ENCODE results near the gene MARCKS.
"Not testable (repeated sequence)": the region's sequence is repeated elsewhere in the genome, so short reads cannot be mapped to it uniquely, and the experiment has no call there.

Gene MARCKS

DNA sequence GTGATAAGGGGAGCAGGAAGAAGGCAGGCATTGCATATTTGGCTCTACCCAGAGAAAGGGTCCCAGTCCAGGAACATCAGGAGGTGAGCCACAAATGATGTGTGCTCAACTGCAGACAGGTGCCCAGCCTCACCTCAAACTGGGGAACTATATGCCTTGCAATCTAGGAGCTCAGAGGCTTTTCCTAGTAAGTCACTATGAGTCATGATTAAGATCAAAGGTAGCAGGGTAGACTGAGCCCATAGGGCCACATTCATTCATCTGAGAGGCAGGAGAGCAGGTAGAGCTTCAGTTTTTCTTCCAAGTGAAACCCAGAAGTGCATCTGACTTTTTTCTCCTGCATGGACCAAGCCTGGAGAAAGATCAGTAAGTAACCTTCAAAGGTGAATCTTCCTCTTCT, 31.3 kb downstream of the MARCKS start:
- DNase-seq = no peak

DNA sequence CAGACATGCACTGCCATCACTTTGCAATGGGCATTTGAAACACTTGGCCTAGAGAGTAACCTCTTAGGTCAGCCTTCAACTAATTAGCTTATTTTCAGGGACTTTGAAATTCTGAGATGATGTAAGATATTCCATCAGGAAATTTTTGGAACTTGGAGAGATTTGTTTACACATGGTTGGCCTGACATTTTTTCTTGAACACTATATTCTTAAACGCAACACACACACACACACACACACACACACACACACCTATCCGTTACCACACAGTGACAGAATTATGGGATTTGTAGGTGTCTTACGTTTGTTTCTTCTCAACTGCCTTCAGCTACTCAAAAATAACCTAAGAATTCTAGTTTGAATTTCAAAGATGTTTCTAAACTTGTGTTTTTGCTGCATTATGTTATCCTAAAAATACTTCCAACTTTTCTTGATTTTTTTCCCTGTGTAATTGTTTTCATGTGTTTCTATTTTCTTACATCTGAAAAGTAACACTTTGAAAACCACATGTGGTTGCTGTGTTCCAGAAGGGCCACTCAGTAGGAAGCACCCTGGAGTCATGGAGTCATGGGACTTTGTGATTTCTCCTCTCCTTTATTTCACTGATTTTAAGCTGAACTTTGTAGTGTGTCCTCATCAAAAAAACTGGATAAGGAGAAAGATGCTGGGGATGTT, 31.9 kb downstream of the MARCKS start:
- no peak for DNase-seq

GRCh38 chr6:113893451-113893850, 36.3 kb downstream of the MARCKS start:
- no peak for DNase-seq

- DNase-seq = no peak
These were observed 36.7 kb downstream of the MARCKS start for GRCh38 chr6:113893866-113894265.

DNA sequence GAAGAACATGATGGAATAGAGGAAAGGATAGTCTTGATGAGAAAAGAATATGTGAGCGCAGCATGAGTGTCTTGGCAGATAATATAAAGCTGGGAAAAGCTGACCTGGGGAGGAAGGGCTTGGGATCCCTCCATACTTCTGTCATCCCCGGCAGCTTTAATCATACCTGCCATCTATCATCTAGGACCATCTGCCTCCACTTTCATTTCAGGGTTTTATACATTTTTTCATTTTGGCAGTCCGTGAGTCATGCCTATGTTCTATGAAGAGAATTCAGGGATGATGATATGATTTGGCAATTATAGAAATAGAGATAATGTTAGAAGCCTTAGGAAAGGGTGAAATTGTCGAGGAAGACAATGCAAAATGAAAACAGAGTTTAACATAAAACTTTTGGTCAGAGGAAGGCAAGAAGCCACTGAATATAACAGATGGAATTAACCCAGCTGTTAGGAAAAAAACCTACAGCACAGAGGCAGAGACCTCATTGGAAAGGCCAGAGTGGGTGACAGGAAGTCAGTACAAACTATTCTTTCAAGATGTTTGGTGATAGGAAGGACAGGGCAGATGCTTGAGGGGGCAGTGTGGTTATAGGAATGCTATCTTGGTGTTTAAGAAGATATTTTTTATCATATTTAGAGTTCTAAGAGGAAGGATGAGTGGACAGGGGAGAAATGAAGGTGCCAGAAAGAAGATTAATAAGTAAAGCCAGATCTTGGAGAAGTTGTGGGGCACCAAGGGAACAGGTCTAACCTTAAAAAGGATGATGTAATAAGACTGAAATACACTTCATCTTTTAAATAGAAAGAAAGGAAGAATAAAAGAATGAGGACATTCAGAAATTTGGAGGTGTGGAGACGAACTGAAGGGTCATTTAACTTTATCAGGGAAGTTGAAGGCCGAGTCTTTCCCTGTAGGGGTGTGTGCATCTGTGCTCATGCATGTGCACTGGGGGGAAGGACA, 37.8 kb downstream of the MARCKS start:
- DNase-seq = no peak

GRCh38 chr6:113901482-113901881, 44.3 kb downstream of the MARCKS start:
- no peak for DNase-seq

DNA sequence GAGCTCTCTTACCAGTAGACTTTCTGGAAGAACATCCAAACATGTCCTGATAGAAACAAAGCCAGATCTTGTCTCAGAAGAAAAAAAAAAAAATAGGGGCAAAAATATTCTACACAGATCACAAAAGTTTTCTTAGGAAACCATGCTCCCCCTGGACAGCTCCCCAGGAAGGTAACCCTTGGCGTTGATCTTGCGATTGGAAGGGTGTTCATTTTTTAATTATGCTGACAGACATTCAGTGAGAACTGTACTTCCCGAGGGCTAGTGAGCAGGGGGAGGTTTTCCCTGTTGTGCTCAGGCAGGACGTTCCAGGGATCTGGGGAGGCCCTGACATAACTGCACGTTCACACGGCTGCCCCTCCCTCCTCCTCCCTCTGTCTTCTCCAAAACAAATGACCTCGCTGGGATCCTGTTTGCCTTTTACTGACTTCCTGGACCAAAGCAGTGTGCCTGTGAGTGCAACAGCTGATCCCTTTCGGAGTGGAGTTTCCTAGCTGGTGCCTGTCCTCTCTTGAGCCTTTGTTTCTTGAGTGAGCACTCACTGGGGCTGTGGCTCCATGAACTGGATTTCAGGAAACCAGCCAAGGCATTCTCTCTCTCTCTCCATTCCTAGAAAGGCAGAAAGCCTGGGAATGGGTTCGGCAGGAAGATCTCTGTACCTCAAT, 46.7 kb downstream of the MARCKS start:
- DNase-seq = no peak

DNA sequence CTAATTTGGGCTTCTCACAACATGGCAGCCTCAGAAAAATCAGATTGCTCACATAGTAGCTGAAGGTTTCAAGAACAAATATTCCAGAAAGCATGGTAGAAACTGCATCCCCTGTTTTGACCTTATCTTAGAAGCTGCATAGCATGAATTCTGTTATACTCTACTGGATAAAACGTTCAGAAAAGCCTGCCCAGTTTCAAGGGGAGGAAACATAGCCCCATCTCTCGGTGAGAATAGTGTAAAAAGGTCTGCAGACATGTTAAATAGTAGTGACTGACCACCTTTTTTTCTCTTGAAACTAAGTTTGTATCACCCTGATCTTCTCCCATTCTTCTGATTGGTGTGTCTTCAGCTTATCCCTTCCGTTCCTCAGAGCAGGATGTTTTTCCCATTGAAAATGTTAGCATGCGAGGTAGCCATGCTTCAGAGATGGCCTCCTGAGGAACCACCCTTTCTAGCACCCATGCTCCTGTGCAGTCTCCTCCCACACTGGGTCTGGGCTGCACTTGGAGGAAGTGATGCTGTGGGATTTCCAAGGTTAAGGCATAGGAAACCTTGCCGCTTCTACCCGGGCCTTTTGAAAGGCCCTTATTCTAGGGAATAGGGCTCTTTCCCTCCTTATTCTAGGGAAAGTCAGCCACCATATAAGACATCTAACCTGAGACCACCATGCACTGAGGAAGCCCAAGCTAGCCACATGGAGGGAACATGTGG, 50.1 kb downstream of the MARCKS start:
- no peak for DNase-seq

DNA sequence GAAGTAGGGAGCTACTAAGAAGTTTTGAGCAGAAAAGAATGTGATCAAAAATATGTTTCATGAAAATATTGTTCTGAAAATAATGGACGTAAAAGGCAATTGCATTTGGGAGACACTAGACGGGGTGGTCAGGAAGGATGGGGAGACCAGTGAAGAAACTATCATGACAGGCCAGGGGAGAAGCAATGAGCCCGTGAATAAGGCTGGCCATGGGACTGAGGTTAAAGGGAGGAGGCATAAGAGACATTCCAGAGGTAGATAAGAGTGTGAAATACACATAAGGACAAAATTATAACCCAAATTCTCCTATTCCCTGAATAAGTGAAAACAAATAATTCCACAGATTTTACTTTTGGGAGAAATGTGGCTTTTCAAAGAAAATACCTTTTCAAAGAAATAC, 51.7 kb downstream of the MARCKS start:
- DNase-seq = no peak

DNA sequence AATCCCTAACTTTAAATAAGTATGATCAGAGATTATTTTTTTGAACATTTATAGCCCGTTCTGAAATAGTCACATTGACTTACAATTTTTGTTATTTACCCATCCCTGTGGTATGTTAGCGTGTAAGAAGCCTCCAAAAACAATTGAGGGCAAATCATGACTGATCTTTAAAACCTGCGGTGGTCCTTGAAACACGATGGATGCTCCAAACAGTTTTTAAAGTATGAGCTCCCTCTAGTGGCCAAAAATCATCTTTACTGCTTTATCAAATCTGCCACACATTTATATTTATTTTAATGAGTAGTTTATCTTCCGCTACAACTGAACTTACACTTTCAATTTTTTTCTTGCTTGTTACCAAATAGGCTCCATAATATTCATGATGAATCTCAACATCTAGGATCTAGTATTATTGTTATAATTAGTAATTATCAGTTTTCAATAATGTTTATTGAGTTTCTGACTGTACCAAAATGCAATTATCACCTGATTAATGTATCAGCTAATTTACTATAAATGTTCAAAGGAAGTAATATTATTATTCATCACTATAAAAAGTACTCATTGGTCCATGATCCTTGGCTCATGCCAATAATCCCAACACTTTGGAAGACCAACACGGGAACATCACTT, 52.2 kb downstream of the MARCKS start:
- peak; percentile 48 for DNase-seq

DNA sequence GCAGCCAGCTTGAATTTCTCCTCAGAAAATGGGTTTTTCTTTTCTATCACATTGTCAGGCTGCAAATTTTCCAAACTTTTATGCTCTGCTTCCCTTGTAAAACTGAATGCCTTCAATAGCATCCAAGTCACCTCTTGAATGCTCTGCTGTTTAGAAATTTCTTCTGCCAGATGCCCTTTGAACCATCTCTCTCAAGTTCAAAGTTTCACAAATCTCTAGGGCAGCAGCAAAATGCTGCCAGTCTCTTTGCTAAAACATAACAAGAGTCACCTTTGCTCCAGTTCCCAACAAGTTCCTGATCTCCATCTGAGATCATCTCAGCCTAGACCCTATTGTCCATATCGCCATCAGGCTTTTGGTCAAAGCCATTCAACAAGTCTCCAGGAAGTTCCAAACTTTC, 53.1 kb downstream of the MARCKS start:
- not testable (repeated sequence) for DNase-seq
